Heart right ventricle (tissue), 16 donors: Measurements from ENCODE around the gene VIL1. TPM values are rescaled to one million over a fixed set of nuclear protein-coding genes. Genes with fewer than 3 reads are reported as not detected.

ENCODE experiments used
- ATAC-seq, 8 donors: fragments of 200-7000 bp; cut with Tn5 transposase; one replicate each; pipeline ENCODE4 v1.9.1; 2020; ENCODE audit warnings: mild to moderate bottlenecking in 8 of 8, moderate library complexity in 8 of 8, moderate number of reproducible peaks in 1 of 8
- DNase-seq, 2 donors: peaks; one replicate each; pipeline ENCODE4 v3.0.0-alpha.2; 2020
- H3K27ac ChIP-seq, 10 donors: fragments of 200-600 bp; sonication (generic) in 2 of 10; one replicate each; pipeline versions ENCODE4 v1.5.0 to v1.8.0; 2020 to 2022; ENCODE audit warnings: mild to moderate bottlenecking in 3 of 10
- H3K27me3 ChIP-seq, 7 donors: fragments of 200-600 bp; one replicate each; pipeline ENCODE4 v1.8.0; 2021 to 2022; ENCODE audit warnings: mild to moderate bottlenecking in 2 of 7
- H3K36me3 ChIP-seq, 9 donors: fragments of 200-600 bp; sonication (generic) in 1 of 9; one replicate each; pipeline versions ENCODE4 v1.5.0 to v1.8.0; 2020 to 2022; ENCODE audit warnings: mild to moderate bottlenecking in 2 of 9
- H3K4me1 ChIP-seq, 9 donors: fragments of 200-600 bp; sonication (generic) in 1 of 9; one replicate each; pipeline versions ENCODE4 v1.5.0 to v1.8.0; 2020 to 2022; ENCODE audit warnings: mild to moderate bottlenecking in 4 of 9
- H3K4me3 ChIP-seq, 10 donors: fragments of 200-600 bp; sonication (generic) in 2 of 10; one replicate each; pipeline versions ENCODE4 v1.5.0 to v1.8.0; 2020 to 2022; ENCODE audit warnings: mild to moderate bottlenecking in 7 of 10, moderate library complexity in 2 of 10
- H3K9me3 ChIP-seq, 11 donors: fragments of 200-600 bp in 10 of 11; sonication (generic) in 2 of 11; one replicate each; pipeline versions ENCODE4 v1.5.0 to v1.8.0; 2013 to 2022; ENCODE audit warnings: mild to moderate bottlenecking in 2 of 11, control low read depth in 1 of 11, moderate library complexity in 1 of 11
- WGBS, 2 donors: extraction: QIAGEN DNeasy Blood & Tissue Kit; methylation state at CpG; one replicate each; pipeline ENCODE4 v1.1.7; 2013; ENCODE audit warnings: inconsistent platforms in 1 of 2; 5-methylcytosine and 5-hydroxymethylcytosine counted together
- intact Hi-C, 10 donors: fragments of 100-400 bp; cut with DNase I; formaldehyde crosslinking; loops; one replicate each; pipeline versions ENCODE4 v1.11.1 to v1.14.2; 2022
- polyA plus RNA-seq, 2 donors: library from polyadenylated mRNA; stranded (reverse); fragments of 200-250 nt; gene quantifications; one replicate each; pipeline ENCODE4 v1.2.3, GENCODE V29; 2013
- total RNA-seq, 10 donors: library from RNA; stranded (reverse); fragmentation: NEBNext Ultra II Directional in 3 of 10; extraction: Animal tissue kit (Norgen Biotek cat#: 25700) in 3 of 10; gene quantifications; one replicate each; pipeline versions ENCODE4 v1.2.1 to v1.2.4, GENCODE V29; 2021 to 2023
- TF ChIP-seq, protein P1 (sequence below), 9 donors: fragments of 200-600 bp; sonication (generic) in 2 of 9; IDR thresholded peaks; one replicate each; pipeline versions ENCODE4 v1.5.0 to v1.8.0; 2021 to 2022; ENCODE audit warnings: antibody characterized with exemption in 9 of 9, mild to moderate bottlenecking in 5 of 9, moderate library complexity in 1 of 9
- donor health status: Arrhythmogenic right ventricular cardiomyopathy.
- donor health status: ischemic (EF 13 %, LVEDD 7.1; RV severe dilation, severe dysfunction).
- donor health status: healthy with polysubstance abuse.
- donor health status: DM: no; HTN: yes; CAD: no.
- donor health status: DM: no; HTN: no; CAD: no.
- donor health status: ischemic (EF 25% LVEDD 6.9; RV normal size, moderate dysfunction).
- donor health status: ischemic (EF 25% LVEDD 5.7; RV mildly dilated, moderate dysfunction).
- donor health status: healthy.
- donor health status: DM: yes; HTN: yes; CAD: no.
- donor health status: Ischemic cardiomyopathy.
- donor health status: ischemic (EF 35%, LVEDD 5.7; RV mildly dilated, moderate dysfunction).
- donor health status: nonischemic (EF 11% LVEDD 7.7; RV severe dilation, severe dysfunction).
- donor health status: DM: yes; HTN: yes; CAD: no.
- donor health status: PGD.
- donor health status: ischemic (EF 29% LVEDD 5.4; RV normal size, mild dysfunction).
- donor health status: nonischemic (EF 23%, LVEDD 6.1; RV moderate dilation, normal function).

The VIL1 gene
- total and polyA plus RNA-seq, 12 donors, result 0.06 TPM; not detected in 11

DNA sequence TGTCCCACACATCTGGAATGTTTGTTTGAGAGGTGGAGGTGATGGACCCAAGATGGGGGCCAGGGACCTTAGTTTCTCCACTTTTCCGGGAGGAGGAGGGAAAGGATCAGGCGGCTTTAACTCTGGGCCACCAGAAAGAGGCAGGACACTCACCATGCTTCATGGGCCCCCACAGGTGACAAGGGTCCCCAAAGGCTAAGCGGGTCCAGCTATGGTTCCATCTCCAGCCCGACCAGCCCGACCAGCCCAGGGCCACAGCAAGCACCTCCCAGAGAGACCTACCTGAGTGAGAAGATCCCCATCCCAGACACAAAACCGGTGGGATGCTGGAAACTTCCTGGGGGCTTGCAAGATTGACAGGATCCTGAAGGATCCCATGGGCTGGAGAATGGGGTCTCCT is 36.1 kb upstream of the VIL1 start:
- intact Hi-C loops, result no loop called here
- Histone ChIP-seq H3K27me3 (no peaks in the 10 kb centered on the region), H3K27ac (peak overlapping the region in 3 of 10 donors; percentile 51 to 94 (median 74)), H3K9me3 (no peaks in the 10 kb centered on the region), H3K36me3 (peaks cover 0 to 18% (median 0%) of the 10 kb centered on the region in 9 donors), H3K4me1 (peaks cover 0 to 30% (median 6%) of the 10 kb centered on the region in 9 donors), H3K4me3 (peak overlapping the region in 1 of 10 donors; percentile 53)
- WGBS, 2 donors, result 92 to 94% methylated on average over 6 of the region's 6 CpGs
- ATAC-seq (no peak), DNase-seq (no peak)
- TF ChIP-seq, protein P1, sequence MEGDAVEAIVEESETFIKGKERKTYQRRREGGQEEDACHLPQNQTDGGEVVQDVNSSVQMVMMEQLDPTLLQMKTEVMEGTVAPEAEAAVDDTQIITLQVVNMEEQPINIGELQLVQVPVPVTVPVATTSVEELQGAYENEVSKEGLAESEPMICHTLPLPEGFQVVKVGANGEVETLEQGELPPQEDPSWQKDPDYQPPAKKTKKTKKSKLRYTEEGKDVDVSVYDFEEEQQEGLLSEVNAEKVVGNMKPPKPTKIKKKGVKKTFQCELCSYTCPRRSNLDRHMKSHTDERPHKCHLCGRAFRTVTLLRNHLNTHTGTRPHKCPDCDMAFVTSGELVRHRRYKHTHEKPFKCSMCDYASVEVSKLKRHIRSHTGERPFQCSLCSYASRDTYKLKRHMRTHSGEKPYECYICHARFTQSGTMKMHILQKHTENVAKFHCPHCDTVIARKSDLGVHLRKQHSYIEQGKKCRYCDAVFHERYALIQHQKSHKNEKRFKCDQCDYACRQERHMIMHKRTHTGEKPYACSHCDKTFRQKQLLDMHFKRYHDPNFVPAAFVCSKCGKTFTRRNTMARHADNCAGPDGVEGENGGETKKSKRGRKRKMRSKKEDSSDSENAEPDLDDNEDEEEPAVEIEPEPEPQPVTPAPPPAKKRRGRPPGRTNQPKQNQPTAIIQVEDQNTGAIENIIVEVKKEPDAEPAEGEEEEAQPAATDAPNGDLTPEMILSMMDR (IDR thresholded peaks at IDR 0.05), result no peak

DNA sequence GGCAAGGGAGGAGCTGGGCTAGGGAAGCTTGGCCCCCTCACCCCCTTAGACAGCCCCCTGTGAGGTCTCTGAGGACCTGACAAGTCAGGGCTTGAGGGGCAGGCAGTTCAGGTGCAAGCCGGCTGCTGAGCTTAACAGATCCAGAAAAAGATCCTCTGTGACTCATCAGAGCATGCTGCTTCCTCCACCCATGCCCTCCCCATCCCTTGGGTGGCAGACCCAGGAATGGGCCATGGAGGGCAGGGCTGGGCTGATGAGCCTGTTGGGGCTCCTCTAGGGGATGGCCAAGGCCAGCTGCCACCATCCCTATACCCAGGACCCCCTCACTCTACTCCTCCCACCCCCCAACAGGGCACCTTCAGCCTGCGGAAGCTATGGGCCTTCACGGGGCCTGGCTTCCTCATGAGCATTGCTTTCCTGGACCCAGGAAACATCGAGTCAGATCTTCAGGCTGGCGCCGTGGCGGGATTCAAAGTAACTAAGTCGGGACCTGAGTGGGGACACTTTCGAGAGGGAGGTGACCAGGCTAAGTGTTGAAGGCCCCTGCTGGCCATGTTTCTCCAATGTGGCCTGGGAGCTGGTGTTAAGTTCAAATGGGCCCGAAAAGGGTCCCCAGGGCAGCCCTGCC is 34.9 kb upstream of the VIL1 start:
- TF ChIP-seq, protein P1 (IDR thresholded peaks at IDR 0.05), result no peak
- ATAC-seq (no peak), DNase-seq (no peak)
- H3K4me3 ChIP-seq, result peak overlapping the region in 1 of 10 donors; percentile 53
- peak overlapping the region in 1 of 10 donors; percentile 94 for H3K27ac ChIP-seq
- no peaks in the 10 kb centered on the region for H3K27me3 ChIP-seq
- intact Hi-C loops, result no loop called here
- WGBS, 2 donors, result 85 to 87% methylated on average over 10 of the region's 10 CpGs
- peaks cover 0 to 41% (median 7%) of the 10 kb centered on the region in 9 donors for H3K4me1 ChIP-seq
- H3K36me3 ChIP-seq, result peaks cover 0 to 23% (median 0%) of the 10 kb centered on the region in 9 donors
- no peaks in the 10 kb centered on the region for H3K9me3 ChIP-seq

DNA sequence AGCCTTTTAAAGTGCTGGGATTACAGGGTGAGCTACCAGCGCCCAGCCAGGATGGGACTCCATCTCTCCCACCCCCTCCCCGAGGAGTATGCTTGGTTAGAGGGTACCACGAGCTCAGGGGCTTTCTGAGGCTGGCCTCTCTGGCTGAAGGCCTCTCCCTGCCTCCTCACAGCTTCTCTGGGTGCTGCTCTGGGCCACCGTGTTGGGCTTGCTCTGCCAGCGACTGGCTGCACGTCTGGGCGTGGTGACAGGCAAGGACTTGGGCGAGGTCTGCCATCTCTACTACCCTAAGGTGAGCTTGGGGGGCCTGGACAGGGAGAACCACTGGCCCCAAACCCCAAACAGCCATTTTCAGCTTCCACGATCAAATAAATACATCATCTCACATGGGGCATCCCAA is 33.9 kb upstream of the VIL1 start:
- no peak for ATAC-seq
- H3K27me3 ChIP-seq, result no peaks in the 10 kb centered on the region
- H3K36me3 ChIP-seq, result peaks cover 0 to 32% (median 0%) of the 10 kb centered on the region in 9 donors
- H3K4me1 ChIP-seq, result peaks cover 0 to 51% (median 7%) of the 10 kb centered on the region in 9 donors
- peak overlapping the region in 1 of 10 donors; percentile 94 for H3K27ac ChIP-seq
- intact Hi-C loops, result no loop called here
- no peaks in the 10 kb centered on the region for H3K9me3 ChIP-seq
- WGBS, 2 donors, result 86 to 87% methylated on average over 9 of the region's 9 CpGs
- peak overlapping the region in 1 of 10 donors; percentile 53 for H3K4me3 ChIP-seq
- no peak for DNase-seq
- TF ChIP-seq, protein P1 (IDR thresholded peaks at IDR 0.05), result no peak

DNA sequence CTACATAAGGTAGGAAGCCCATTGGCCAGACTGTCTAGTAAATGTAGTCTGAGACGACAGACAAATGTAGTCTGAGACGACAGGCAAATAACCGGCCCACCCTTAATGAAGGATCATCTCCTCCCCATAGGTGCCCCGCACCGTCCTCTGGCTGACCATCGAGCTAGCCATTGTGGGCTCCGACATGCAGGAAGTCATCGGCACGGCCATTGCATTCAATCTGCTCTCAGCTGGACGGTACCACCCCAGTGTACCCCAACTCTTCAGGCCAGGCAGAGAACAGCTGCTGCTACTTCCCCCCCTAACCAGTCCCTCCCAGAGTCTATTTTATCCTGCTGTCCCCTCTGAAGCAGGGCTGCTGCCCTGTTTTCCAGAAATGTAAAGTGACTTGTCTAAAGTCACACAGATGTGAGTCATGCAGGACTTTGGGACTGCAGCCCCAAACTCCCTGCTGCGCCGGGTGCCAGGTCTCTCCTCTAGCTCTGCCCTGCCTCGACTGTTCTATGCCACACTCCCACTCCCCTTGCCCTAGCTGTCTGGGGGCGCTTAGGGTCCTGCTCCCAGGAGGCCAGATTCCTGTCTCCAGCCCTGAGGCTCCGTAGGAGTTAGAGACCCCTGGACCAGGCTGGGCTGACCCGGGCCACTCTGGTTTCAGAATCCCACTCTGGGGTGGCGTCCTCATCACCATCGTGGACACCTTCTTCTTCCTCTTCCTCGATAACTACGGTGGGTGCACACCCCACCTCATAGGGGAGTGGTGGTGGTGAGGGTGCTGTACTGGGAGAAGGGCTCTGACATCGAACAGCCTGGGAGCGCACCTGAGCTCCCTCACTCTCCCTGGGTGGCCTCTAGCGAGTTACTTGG is 32.2 kb upstream of the VIL1 start:
- Histone ChIP-seq H3K4me1 (peaks cover 0 to 51% (median 7%) of the 10 kb centered on the region in 9 donors), H3K27me3 (no peaks in the 10 kb centered on the region), H3K36me3 (peaks cover 0 to 45% (median 0%) of the 10 kb centered on the region in 9 donors), H3K27ac (peak overlapping the region in 5 of 10 donors; percentile 39 to 76 (median 46)), H3K4me3 (peak overlapping the region in 4 of 10 donors; percentile 46 to 55 (median 52)), H3K9me3 (no peaks in the 10 kb centered on the region)
- intact Hi-C loops, result no loop called here
- 73% methylated on average over 23 of the region's 23 CpGs for WGBS, 2 donors
- TF ChIP-seq, protein P1 (IDR thresholded peaks at IDR 0.05), result no peak
- ATAC-seq (peak in 3 of 8 donors; percentile 2 to 17 (median 5)), DNase-seq (no peak)
